NCI-H69 (cell line): ENCODE results near the gene QRFP.
A peak's percentile ranks its signal among the peaks of the same experiment; 100 is the strongest.

Source experiments
- DNase-seq: peaks from one replicate; lab custom pipeline; 2025; lab: John Stamatoyannopoulos, UW

Gene QRFP, protein sequence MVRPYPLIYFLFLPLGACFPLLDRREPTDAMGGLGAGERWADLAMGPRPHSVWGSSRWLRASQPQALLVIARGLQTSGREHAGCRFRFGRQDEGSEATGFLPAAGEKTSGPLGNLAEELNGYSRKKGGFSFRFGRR

GRCh38 chr9:130896233-130897014, at the start of gene QRFP:
Gene QRFP (minus strand): TSS chr9:130896812. CDS start chr9:130893838, 2,974 bp downstream.
- DNase-seq = peak; percentile 38

DNA sequence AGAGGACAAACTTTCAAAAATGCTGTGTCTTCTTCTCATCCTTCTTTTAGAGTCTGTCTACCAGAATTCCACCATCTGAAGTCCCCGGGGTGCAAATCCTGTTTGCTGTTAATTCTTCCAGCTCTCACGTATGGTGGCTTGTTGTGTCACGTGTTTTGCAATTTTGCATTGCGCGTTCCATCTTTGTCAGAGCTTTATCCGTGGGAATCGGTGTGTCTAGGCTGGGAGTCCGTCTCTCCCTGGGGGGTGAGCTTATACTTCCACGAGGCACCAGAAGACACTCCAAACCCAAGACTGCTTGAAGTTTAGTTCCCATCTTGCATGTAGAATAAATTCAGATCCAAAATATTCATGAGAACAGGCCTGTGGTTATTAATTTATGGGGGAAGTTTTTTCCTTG, 48.6 kb upstream of the QRFP start:
- no peak for DNase-seq

- DNase-seq = peak; percentile 81
These were observed 48.0 kb upstream of the QRFP start for GRCh38 chr9:130944510-130945058.

GRCh38 chr9:130943777-130944176, 47.2 kb upstream of the QRFP start:
- DNase-seq = peak; percentile 41

- no peak for DNase-seq
These were observed 46.6 kb upstream of the QRFP start for GRCh38 chr9:130943221-130943620.

DNA sequence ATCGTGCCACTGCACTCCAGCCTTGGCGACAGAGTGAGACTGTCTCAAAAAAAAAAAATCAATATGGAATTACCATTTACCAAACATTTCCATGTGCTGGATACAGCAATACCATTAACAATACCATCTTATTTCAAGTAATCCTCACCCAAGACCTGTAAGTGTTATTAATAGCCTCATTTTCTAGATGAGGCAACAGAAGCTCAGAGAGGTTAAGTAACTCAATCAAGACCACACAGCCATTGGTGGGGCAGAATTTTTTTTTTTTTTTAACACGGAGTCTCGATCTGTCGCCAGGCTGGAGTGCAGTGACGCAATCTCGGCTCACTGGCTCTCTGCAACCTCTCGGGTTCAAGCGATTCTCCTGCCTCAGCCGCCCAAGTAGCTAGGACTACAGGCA, 46.1 kb upstream of the QRFP start:
- DNase-seq = no peak

DNA sequence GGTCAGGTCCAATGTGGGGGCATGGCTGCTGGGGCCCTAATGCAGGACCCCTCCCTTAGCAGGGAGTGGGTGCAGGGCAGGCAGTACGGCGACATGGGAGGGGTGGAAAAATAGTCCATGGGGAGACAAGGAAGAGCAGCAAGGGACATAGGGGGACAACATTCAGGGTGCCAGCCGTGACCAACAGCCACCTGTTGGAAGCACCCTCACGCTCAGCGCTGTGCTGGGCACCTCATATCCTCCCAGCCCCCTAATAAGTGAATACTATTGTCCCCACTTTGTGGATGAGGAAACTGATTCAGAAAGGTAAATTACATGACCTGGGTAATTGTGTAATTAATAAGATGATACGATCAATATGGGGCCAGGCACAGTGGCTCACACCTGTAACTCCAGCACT, 45.5 kb upstream of the QRFP start:
- no peak for DNase-seq

GRCh38 chr9:130940693-130941576, 44.3 kb upstream of the QRFP start:
- peak; percentile 95 for DNase-seq

DNA sequence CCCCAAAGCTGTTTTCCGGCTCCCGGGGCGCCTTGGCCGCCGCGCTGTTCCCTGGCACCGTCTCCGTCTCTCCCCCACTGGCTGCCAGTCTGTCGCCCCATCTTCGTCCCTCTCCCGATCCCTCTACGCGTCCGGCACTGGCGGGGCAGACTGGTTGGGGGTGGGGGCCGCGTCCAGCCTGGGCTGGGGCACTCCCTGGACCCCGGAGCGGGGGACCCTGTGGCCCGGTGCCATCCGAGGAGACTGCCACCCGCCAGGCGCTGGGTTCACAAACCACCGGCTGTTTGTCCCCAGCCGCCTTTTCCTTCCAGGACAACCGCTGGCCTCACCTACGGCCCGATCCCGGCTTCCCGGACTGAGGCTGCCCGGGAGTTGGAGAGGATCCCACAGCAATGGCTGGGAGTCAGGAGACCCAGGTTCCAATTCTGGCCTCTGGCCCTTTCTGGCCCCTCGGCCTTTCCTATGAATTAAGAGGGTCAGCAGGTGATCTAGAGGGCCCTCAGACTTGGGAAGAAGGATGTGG, 43.5 kb upstream of the QRFP start:
- DNase-seq = peak; percentile 41

GRCh38 chr9:130939405-130940026, 42.9 kb upstream of the QRFP start:
- peak; percentile 57 for DNase-seq

DNA sequence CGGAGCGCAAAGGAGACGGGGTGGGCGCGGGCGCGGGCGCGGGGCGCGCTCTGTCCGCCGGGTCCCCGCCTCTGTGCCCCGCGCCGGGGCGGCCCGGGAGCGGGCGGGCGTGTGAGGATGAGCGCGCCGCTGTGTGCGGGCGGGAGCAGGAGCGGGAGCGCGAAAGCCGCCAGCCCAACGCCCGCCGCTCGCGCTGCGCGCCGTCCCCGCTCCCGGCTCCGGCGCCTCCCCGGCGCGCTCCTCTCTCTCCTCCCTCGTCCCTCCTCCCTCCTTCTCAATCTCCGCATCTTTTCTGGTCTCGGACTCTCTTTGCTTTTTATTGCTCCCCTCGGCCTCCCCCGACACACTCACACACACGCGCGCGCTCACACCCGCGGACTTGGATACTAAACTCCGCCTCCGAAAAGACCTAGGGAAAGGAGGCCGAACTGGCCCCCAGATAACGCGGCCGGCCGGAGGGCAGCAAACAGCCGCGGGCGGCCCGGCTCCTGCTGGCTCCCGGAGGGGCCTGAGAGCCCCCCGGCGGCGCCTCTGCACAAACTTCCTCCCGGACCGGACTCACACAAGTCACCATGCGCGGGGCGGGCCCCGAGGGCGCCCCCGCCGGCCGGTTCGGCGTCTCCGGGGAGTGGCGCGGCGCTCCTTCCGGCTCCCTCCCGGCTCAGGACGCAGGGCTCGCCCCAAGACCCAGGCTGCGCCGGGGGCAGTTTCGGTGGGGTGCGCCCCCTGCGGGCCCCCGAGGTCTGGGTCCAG, 42.2 kb upstream of the QRFP start, which contains the start of gene FIBCD1:
FIBCD1 (minus strand) TSS at position 596 of the 753 bp plus-strand sequence. CDS start 640 bp downstream, outside the sequence.
- peak; percentile 77 for DNase-seq

DNA sequence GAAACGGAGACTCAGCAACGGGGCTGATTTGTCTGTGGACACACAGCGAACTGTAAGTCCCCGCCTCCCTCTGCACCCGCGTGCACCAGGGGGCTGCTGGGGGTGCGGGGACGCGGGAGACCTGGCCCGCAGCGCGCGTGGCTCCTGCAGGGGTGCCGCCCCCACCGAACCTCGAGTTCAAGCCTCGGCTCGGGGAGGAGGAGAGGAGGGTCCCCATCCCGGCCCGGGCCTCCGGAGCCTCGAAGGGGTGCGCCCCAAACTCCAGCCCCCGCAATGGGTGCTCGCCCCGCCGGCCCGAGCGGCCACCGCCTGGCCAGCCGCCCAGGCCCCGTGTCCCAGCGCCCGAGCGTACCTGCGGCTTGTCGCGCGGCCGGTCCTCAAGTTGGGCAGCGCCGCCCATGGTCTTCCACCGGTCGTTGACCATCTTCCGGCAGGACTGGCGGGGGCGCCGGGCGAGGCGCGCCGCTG, 41.6 kb upstream of the QRFP start:
- DNase-seq = no peak

DNA sequence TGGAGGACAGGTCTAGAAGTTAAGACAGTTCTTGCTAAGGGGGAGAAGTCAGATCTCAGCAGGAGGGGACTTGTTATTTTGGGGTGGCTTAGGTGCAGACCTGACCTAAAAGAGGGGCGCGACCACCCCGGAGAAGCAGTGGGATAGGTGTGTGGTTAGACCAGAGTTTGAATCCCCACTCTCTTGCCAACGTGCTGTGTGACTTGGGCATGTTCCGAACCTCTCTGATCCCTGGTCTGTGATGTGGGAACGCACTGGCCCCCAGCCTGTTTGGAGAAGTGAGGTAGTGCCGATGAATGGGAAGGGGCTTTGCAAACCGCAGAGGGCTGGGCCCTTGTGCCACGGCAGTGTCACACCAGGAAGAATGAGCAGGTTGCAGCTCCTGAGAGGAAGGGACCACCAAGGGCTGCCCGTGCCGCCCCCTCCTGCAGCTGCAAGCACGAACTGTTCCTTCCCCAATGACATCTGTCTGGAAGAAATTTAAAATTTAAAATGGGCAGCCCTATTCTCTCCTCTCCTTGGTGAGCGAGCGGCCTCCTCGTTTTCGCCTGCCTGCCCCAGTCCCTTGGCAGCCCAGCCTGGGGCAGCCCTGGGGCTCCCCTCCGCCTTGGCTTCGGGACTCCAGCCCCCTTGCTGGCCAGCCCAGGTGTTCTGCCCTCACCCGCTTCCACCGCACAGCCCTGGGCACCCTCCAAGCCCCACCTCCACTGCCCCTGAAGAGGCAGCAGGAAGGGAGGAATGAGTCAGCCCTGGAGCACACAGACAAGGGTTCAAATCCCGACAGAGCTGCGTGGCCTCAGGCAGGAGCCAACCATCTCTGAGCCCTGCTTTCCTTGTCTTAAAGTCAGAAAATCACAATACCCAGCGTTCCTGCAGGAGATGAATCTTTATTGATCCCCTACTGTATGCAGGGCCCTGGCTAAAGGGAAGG, 40.8 kb upstream of the QRFP start:
- DNase-seq = peak; percentile 24

GRCh38 chr9:130936285-130937117, 39.9 kb upstream of the QRFP start:
- peak; percentile 97 for DNase-seq

DNA sequence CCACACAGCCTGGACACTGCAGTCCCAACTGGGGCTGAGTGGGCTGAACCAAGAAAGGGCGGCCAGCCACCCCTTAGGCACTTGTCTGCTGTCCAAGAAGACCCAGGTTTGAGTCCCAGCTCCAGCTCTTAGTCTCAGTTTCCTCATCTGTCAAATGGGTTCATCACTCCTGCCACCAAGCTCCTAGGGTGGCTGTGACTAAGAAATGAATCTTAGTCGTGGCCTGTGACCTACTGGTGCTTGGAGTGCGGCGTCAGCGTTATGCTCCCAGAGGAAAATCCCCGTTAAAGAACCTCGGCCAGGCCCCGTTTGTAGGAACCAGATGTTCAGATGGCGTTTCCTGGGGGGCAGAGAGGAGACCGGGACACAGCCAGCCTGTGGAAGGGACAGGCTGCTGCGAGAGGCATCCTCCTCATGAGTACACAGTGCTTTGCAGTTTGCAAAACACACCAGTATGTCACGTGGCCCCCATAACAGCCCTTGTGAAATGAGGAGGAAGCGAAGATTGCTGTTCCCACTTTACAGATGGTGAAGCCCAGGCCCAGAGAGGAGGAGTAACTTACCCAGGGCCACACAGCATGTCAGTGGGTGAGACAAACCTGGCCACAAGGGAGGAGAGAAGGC, 39.1 kb upstream of the QRFP start:
- no peak for DNase-seq

DNA sequence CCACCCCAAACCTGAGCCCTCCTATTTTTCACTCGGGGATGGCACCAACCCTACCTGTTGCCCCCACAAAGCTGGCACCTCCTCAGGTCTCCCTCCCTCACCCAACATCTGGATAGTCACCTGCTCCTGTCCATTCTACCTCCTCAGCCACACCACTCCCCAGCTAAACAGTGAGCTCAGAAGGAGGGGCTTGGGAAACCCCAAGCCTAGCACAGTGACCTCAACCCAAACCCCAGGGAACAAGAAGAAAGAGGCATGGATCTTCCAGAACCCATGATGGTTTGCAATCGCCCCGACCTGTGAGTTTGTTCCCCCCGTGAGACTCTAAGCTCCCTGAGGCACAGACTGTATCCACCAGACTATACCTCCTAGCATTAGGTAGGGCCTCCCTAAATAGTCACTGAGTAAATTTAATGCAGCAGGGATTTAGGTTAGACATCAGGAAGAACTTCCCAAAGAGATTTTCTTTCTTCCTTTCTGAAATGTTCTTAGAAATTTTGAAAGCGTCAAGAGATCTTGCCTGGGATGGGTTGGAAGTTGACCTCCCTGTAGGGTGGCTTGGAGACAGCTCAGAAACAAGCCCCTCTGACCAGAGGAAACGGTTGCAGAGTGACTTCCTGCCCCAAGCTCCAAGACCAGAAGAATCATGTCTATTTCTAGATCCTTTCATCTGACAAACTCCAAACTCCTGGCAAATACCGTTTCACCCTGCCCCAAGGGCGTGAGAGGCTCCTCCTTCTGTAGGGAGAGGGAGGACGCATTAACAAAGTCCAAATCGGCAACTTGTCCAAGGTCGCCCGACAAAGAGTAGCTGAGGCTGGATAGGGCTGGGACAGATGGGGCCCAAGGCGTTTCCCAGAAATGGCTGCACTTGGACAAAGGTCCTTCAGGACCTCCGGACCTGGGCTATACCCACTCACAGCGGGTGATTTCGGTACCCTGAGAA, 38.4 kb upstream of the QRFP start:
- DNase-seq = peak; percentile 17

DNA sequence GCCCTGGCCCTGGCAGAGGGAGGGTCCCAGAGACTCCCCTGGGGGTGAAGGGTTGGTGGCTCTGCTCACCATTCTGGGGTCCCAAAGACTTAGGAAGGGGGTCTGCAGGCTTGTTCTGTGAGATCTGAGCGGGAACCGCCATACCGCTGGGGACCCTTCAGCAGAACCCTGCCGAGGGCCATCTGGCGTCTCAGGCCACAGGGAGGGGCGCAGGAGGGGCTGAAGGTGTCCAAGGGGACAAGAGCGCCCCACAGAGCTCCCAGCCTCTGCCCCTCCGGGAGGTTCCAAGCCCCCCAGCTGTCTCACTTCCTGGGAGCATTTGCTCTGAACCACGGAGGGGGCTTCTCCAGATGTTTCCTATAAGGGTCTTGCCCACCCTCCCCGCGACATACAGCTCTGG, 37.6 kb upstream of the QRFP start:
- DNase-seq = no peak
